ENCODE data around the gene ISX. TPM values are rescaled to one million over a fixed set of nuclear protein-coding genes. Genes with fewer than 3 reads are reported as not detected.

ISX gene
- total RNA-seq, 1 donor from 2014 or later, result not detected

DNA sequence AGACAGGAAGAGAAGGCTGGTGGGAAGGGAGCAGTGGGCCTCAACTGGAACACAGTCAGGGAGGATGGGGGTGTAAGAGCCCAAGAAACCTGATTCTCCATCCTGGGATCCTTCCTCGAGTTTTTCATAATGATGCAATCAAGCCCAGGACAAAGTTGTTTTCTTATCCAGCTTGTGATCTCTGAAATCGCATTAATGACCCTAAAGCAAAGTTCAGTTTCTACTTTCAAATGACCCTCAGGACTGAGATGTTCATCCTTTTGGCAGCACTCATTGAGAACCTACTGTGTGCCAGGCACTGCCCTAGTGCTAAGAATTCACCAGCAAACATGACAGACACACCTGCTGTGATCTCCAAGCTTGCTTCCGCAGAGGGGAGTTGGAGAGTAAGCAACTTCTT, 45.3 kb downstream of the ISX start:
- DNase-seq (ENCODE audit: low read depth in 2 of 2), result no peak

DNA sequence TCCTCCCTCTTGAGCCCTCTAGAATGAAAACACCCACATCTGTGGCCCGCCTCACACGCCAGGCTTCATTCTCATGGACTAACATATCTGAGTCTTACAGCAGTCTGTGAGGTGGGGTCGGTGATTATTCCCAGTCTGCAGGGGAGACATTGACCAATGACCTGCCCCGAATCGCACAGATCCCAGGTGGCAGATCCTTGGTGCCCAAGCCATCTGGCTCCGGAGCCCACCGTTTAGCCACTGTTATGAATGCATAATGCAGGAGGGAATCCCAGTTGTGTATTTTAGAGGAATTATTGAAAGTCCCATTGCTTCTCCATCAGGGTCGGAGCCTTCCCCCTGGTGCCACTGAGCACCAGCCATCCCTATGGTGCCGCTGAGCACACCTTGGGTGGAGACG, 47.4 kb downstream of the ISX start:
- DNase-seq (ENCODE audit: low read depth in 2 of 2), result no peak

- no peak for DNase-seq (ENCODE audit: low read depth in 2 of 2)
Observed at GRCh38 chr22:35114131-35114980, 48.4 kb downstream of the ISX start.

- DNase-seq (ENCODE audit: low read depth in 2 of 2), result no peak
Observed at GRCh38 chr22:35115515-35115914, 49.6 kb downstream of the ISX start.

GRCh38 chr22:35116269-35116668, 50.3 kb downstream of the ISX start:
- no peak for DNase-seq (ENCODE audit: low read depth in 2 of 2)

DNA sequence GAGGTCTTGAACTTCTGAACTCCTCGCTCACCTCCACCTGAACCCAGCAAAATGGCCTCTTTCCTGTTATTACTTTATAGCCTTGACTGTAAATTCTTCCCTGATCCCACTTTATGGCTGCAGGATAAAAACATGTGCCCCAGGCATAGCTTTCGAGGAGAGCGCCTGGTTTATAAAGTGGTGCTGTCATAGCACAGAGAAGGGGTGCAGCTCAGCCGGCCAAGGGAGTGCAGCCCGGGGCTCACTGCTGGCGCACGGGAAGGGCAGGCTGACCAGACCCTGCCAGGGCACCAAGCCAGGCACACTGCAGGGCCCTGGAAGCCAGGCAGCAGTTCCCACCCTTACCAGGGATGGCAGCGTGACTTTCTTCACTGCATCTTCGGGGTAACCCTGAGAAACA, 50.9 kb downstream of the ISX start:
- DNase-seq (ENCODE audit: low read depth in 2 of 2), result no peak

DNA sequence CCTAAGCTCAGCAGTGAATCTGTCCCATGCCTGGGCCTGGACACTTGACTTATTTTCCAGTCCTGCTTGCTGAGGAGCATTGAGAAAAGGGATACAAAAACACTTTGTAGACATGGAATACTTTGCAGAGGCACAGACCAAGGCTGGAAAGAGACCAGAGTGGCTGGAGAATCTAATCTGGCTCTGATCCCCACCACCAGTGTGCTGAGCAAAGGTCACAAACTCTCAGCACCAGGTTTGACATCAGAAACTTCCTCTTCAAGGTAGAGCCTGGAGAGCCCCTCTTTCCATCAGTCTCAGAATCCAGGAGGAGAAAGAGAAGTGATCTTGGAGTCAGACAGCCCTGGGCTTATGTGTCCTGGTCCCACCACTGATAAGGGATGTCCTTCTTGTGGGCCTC, 53.5 kb downstream of the ISX start:
- DNase-seq (ENCODE audit: low read depth in 2 of 2), result no peak

GRCh38 chr22:35124691-35125219, 58.8 kb downstream of the ISX start:
- DNase-seq (ENCODE audit: low read depth in 2 of 2), result no peak

DNA sequence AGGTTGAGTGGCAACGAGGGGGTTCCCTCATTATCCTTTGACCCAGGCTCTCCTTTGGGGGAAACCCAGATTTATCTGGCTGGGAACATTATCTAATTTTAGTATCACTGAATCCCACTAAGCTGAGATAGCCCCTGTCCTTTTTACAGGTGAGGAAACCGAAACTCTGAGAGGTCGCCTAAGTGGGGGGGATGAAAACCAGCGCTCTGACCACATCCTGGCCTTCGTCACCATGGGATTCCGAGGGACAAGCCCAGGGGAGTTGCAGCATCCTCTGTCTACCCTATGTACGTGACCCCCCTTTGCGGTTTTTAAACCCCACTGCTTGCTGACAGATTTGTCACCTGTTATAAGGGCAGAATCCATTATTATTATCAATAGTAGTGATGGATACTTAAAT, 61.0 kb downstream of the ISX start:
- DNase-seq (ENCODE audit: low read depth in 2 of 2), result no peak

DNA sequence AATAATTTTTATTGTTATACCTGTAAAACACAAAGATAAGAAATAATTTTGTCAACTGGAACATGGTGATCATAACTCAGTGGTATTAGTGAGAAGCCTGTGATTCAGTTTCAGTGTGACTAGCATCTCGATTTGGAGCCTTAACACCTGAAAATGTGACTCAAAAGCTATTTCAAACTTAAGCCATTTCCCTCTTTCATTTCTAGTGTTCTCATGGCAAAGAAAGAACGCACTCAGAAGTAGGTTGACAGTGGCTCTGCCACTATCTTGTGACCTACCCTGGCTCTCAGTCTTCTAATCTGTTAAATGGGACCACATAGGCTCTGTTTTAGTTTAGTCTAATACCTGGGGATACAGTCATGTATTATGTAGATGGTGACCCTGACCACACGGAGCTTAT, 62.7 kb downstream of the ISX start:
- no peak for DNase-seq (ENCODE audit: low read depth in 2 of 2)

- DNase-seq (ENCODE audit: low read depth in 2 of 2), result no peak
Observed at GRCh38 chr22:35131525-35132000, 65.6 kb downstream of the ISX start.

DNA sequence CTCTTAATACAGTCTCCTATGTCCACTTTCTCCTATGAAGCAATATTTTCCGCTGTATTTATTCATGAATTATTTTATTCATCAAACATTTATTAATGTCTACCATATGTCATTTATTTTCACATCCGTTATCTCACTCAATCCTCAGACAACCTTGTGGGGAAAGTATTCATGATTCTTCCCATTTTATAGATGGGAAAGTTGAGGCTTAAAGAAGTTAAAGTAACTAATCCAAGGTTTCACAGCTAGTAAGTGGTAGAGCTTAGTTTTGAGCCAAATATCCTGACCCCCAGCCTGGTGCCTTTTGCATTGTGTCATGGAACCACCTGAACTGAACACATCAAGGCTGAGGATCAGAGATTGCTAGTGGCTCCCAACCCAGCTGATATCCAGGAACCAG, 66.6 kb downstream of the ISX start:
- DNase-seq (ENCODE audit: low read depth in 2 of 2), result no peak

GRCh38 chr22:35133702-35134380, 67.9 kb downstream of the ISX start:
- no peak for DNase-seq (ENCODE audit: low read depth in 2 of 2)

DNA sequence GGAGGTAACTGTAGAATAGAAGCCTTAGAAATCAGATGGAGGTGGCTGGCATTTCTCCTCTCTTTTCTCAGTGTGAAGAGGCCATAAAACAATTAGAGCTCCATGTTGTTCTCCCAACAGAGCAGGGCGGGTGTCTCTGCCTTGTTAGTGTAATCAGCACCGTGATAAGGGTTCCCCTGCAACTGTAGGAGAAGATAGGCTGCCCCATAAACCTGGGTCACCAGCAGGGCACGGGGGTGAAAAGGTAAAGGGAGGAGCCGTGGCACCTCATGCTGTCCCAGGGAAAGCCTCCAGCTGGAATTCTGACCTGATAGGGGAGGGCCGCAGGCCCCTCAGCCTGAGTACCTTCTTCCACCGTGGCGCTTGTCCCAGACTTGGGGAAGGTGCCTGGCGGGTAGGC, 68.7 kb downstream of the ISX start:
- DNase-seq (ENCODE audit: low read depth in 2 of 2), result no peak

DNA sequence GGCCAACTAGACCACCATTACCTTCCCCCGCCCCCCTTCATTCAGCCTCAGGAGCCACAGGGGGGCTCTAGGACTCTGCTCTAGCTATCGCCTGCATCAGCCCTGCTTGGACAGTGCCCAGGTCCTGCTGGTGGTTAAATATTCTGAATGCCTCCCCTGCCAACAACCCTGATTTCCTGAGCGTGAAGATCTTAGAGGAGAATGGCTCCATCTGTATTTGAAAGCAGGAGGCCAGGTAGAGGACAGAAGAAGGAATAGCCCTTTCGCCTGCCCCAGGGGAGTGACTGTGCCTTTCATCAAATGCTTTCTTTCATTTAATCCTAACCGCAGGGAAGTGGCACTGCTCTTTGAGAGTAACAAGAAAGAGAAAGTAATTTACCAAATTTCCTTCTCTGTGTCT, 69.2 kb downstream of the ISX start:
- DNase-seq (ENCODE audit: low read depth in 2 of 2), result no peak

Other genes starting within 250 kb of the ISX start
- gene HMGXB4, start 191.3 kb downstream of the ISX start, total RNA-seq, result 7.0 and 8.1 TPM in 2 replicates
- 18.1 and 27.2 TPM in 2 replicates for gene TOM1, start 233.7 kb downstream of the ISX start, total RNA-seq

All from lung microvascular endothelial cell (primary cell).